Stimulated activated CD4-positive, alpha-beta T cell treated with anti-CD3 and anti-CD28 coated beads, Interleukin-1b, Interleukin-23, amount 100 ng/mL, for 1 hour (primary cell): ENCODE results near the gene ITCH.
"Not testable (repeated sequence)": the region's sequence is repeated elsewhere in the genome, so short reads cannot be mapped to it uniquely, and the experiment has no call there.

Experiments
- DNase-seq, 2 donors: peaks; one replicate each; pipeline ENCODE4 v3.0.0-alpha.2; 2020; ENCODE audit warnings: low read depth in 2 of 2

The ITCH gene

DNA sequence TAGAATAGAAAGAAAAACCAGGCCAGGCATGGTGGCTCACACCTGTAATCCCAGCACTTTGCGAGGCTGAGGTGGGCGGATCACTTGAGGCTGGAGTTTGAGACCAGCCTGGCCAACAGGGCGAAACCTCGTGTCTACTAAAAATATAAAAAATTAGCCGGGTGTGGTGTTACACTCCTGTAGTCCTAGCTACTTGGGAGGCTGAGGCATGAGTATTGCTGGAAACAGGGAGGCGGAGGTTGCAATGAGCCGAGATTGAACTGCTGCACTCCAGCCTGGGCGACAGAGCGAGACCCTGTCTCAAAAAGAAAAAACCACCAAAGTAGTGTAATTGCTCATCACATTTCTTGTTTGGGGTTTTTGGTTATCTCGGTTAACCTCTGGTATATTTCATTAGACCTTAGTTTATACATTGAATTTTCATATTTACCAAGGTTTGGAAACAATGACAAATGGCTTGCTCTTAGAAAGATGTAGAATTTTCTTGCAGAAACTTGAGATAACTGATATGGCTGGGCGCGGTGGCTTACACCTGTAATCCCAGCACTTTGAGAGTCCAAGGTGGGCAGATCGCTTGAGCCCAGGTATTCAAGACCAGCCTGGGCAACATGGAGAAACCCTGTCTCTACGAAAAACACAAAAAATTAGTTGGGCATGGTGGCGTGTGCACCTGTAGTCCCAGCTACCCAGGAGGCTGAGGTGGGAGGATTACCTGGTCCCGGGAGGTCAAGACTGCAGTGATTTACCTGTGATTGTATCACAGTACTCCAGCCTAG lies 14.2 kb downstream of the ITCH start:
- no peak for DNase-seq

DNA sequence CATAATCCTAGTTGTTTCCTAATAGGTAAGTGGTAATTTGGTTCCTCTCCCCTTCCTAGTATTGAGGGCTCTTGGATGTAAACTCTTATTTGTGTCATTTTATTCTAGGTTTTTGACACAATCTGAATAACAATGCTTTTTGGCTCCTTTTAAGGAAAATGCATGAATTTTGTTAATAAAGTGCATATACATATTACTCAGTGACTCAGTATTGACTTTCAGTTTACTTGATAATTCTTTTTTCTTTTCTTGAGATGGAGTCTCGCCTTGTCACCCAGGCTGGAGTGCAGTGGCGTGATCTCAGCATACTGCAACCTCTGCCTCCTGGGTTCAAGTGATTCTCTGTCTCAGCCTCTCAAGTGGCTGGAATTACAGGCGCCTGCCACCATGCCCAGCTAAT lies 19.1 kb downstream of the ITCH start:
- DNase-seq, result no peak

DNA sequence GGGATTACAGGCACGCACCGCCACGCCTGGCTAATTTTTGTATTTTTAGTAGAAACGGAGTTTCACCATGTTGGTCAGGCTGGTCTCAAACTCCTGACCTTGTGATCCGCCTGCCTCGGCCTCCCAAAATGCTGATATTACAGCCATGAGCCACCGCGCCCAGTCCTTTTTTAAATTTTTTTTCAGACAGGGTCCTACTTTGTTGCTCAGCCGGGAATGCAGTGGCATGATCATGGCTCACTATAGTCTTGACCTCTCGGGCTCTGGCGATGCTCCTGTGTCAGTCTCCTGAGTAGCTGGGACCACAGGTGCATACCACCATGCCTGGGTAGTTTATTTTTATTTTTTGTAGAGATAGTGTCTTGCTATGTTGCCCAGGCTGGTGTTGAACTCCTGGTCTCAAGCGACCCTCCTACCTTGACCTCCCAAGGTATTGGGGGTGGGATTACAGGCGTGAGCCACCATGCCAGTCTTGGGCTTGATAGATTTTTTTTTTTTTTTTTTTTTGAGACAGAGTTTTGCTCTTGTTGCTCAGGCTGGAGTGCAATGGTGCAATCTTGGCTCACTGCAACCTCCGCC lies 19.9 kb downstream of the ITCH start:
- DNase-seq, result not testable (repeated sequence)

DNA sequence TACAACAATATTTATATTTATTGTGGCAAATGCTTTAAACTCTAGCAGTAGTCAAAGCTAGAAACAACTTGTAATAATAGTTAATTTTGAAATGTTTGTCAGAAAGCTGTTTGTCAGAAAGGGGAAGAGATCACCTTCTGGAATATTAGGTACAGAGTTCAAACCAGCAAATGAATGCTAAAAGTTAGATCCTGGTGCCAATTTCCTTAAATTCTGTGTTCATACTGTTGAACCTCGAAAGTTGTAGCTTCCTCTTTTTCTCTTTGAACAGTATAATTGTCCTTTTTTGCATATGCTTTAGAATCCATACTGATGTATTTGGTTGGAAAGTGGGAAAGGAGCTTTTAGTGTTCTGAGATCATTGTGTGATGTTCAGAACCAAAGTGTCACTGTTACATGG lies 22.4 kb downstream of the ITCH start:
- no peak for DNase-seq

DNA sequence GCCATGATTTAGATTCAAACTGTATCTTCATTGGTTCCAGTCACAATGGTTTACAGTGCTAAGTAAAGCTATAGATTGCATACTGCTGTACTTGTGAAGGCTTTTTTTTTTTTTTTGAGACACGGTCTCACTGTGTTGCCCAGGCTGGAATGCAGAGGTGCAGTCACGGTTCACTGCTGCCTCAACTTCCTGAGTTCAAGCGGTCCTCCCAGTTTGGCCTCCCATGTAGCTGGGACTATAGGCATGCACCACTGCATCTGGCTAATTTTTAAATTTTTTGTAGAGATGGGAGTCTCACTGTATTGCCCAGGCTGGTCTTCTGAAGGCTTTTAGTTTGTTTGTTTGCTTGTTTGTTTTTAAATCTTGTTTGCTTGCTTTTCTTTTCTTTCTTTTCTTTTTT lies 24.9 kb downstream of the ITCH start:
- DNase-seq, result no peak

DNA sequence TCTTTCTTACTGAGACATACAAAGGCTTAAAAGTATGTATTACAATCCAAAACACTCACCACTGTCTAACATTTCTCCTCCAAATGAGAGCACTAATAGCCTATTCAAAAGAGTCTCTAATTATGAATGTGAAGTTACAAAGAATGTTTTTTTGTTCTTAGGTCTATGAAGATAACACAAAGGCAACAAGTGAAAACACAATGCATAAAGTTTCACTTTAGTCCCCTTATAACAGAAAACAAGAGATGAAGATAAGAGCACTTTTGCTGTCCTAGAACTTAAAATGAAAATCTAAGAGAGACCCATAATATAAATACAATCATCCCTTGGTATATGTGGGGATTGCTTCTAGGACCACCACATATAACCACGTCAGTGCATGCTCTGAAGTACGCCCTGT lies 25.6 kb downstream of the ITCH start:
- DNase-seq, result no peak

DNA sequence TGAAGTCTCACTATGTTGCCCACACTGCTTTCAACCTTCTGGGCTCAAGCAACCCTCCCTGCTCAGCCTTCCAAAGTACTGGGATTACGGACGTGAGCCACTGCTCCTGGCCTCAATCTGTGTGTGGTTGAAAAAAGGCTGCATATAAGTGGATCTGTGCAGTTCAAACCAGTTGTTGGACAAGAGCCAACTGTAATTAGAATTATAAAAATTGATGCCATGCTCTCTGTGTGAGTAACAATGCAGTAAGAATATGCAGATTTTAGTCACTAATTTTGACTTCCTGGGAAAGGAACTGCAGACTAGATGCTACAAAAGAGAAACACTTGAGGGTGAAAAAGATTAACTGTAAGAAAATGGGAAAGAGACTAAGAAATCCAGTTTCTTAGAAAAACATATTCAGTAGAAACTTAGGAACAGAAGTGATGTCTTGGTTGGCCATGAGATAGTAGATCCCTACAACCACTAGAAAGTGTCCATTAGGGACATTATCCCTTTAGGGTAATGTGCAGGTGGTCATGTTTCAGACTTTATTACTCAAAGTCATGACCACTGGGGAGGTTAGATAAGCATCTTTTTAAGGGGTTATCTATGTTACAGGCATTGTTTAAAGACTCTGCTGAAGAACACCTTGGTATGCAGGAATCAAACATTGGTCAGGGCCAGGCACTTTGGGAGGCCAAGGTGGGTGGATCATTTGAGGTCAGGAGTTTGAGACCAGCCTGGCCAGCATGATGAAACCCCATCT lies 26.3 kb downstream of the ITCH start:
- DNase-seq, result no peak

DNA sequence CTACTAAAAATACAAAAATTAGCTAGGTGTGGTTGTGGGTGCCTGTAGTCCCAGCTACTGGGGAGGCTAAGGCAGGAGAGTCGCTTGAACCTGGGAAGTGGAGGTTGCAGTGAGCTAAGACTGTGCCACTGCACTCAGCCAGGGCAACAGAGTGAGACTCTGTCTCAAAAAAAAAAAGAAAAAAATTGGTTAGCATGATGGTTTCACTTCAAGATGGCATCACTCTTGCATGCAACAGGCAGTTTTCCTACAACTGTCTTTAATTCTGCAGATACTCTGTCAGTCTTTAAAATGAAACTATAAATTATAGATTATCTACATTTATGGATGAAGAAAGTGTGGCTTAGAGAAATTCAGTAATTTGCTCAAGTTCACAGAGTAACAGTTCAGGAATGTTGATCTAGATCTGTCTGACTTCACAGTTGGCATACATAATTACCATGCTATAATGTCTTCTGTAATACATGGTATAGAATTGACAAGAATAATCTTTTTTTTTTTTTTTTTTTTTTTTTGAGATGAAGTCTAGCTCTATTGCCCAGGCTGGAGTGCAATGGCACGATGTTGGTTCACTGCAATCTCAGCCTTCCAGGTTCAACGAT lies 27.0 kb downstream of the ITCH start:
- no peak for DNase-seq

DNA sequence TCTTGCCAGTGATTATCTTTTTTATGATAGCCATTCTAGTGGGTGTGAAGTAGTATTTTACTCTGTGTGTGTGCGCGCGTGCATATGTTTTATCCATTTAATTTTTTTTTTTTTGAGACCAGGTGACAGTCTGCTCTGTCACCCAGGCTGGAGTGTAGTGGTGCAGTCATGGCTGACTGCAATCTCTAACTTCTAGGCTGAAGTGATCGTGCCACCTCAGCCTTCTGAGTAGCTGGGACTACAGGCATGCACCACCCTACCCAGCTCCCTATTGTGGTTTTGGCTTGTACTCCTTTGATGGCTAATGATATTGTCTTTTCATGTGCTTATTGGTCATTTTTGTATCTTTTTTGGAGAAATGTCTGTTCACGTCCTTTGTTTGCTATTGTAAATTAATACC lies 33.3 kb downstream of the ITCH start:
- no peak for DNase-seq

DNA sequence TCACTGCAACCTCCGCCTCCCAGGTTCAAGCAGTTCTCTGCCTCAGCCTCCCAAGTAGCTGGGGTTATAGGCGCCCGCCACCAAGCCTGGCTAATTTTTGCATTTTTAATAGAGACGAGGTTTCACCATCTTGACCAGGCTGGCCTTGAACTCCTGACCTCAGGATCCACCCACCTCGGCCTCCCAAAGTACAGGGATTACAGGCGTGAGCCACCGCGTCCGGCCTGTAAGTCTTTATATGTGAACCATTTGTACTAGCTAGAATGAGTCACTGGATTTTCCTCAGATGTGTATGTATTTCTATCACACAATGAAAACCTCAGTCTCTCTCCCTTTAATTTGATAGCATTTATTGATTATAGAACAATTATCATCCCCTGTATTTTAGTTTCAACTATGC lies 34.0 kb downstream of the ITCH start:
- DNase-seq, result no peak

DNA sequence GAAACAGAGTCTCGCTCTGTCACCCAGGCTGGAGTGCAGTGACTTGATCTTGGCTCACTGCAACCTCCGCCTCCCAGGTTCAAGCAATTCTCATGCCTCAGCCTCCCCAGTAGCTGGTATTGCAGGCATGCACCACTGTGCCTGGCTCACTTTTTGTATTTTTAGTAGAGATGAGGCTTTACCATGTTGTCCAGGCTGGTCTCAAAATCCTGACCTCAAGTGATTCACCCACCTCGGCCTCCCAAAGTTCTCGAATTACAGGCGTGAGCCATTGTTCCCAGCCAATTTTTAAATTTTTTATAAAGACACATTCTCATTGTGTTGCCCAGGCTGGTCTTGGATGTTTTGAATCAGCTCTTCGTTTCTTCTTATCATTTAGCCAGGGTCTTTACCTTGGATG lies 37.7 kb downstream of the ITCH start:
- DNase-seq, result not testable (repeated sequence)

DNA sequence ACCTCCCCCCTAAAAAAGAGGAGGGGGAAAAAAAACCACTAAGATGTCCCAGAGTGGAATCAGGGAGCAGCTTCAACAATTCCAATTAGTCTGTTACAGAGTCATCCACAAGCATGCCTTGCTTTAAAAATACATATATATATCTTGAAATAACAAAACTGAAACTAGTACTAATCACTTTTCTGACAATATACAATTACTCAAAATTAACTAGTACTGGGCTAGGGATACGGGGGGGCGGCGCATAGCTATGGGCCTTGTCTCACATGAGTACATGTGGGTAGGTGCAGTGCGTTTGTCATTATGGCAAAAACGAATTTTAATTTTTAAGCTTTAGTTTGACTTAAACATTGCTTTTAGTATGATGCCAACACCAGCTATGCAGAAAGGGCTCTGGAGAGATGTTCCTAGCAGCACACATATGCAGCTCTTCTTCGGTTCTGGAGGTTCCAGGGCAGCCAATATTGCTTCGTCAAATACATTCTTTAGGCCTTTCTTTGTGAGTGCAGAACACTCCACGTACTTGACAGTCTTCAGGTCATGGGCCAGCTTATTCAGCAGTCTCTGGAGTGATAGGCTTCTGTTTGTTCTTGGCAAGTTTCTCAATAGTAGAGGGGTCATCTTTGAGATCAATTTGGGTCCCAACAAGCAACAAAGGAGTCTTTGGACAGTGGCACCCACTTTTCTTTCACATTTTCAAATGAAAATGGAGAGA lies 38.8 kb downstream of the ITCH start:
- no peak for DNase-seq

DNA sequence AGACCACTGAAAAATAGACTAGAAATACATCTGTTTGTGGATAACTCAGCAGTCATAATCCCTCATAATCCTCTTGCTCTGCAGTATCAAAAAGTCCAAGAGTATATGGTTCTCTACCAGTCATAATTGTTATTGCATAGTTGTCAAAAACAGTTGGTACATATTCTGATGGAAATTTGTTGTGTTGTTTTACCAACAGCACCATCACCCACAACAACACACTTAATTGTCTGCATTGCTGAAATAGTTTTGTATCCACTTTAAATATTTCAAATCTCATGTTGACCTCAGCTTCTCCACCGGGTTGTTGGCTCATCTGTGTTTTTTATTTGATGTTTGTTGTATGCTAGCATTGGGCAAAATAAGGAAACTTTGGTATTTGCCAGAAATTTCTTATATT lies 39.4 kb downstream of the ITCH start:
- no peak for DNase-seq

DNA sequence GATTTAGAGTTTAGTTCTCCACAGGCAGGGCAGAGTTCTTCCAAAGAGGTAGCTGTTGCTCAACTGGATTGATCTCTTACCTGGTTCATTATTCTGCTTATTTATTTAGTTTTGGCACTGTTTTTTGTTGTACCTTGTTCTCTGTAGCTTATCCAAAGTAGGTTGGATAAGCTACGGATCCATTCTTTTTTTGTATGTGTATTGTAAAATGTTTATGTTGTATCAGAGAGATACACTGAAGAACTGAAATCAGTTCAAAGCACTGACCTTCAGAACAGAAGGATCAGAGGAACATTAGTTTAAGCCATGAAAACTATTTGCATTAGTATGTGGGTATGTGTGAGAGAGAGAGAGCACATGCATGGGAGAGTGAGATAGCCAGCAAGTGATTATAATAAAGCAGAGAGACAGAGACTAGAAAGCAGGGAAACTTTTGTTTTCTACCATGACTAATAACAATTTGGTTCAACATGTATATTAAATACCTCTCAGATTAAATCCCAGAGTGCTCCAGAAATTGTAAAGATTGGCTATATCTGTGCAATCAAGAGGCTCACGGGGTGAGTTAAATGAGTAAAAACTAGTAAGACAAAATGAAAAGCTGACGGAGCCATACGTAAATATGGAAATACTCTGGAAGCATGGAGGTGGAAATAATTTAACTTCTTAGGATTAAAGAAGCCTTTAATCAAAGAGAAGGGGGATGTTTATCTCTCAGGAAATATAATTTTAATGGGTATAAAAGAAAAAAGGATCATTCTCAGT lies 40.2 kb downstream of the ITCH start:
- DNase-seq, result no peak

DNA sequence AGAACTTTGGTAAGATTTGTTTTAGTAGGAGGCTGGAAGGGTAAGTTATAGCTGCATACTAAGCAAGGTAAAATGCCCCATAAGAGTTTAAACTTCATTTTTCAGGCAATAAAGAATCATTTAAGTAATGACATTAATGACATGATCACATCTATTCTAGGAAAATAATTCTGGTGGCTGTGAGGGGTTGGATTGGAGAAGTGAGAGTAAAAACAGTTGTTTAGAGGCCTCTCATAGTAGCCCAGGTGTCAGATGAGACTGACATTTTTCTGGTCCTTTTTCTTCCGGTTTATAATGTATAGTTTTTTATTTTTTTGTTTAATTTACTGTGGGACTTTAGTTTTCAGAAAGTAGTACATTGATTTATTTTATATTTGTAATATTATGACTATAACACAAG lies 40.8 kb downstream of the ITCH start:
- DNase-seq, result no peak

DNA sequence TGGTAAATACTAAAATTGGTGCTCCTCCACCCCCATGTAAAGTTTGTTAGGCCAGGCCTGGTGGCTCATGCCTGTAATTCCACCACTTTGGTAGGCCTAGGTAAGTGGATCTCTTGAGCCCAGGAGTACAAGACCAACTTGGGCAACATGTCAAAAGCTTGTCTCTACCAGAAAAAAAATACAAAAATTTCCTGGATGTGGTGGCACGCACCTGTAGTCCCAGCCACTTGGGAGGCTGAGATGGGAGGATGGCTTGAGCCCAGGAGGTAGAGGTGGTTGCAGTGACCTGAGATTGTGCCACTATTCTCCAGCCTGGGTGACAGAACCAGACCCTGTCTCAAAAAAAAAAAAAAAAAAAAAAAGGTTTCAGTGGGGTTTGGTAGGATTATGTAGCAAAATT lies 41.7 kb downstream of the ITCH start:
- DNase-seq, result no peak

DNA sequence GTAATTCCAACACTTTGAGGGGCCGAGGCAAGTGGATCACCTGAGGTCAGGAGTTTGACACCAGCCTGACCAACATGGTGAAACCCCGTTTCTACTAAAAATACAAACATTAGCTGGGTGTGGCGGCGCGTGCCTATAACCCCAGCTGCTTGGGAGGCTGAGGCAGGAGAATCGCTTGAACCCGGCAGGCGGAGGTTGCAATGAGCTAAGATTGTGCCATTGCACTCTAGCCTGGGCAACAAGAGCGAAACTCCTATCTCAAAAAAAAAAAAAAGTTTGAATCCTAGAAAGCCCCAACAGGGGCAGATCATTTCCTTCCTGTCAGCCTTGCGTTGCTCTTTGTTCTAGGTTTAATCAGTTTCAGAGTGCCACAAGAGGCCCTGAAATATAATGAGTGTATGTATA lies 42.2 kb downstream of the ITCH start:
- not testable (repeated sequence) for DNase-seq

DNA sequence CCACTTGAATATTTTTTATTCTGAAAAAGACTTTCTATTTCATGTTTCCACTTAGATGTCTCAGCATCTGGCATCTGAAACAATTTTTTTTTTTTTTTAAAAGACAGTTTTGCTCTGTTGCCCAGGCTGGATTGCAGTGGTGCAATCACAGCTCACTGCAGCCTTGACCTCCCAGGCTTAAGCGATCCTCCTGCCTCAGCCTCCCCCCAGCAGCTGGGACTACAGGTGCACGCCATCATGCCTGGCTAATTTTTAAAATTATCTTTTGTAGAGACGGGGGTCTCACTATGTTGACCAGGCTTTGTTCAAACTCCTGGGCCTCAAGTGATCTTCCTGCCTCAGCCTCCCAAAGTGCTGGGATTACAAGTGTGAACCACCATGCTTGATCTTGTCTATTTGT lies 42.9 kb downstream of the ITCH start:
- DNase-seq, result not testable (repeated sequence)

DNA sequence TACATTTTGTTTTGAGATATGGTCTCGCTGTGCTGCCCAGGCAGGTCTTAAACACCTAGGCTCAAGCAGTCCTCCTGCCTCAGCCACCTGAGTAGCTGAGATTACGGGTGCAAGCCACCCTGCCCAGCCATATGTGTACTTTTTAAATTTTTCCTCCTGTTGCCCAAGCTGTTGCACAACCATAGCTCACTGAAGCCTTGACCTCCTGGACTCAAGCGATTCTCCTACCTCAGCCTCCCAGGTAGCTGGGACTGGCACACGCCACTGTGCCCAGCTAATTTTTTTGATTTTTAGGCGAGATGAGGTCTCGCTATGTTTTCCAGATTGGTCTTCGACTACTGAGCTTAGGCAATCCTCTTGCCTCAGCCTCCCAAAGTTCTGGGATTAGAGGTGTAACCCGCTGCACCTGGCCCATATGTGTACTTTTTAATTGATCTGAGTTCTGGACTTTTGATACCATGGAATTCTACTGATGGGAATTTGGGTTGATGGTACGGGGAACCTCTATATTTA lies 44.9 kb downstream of the ITCH start:
- DNase-seq, result no peak

DNA sequence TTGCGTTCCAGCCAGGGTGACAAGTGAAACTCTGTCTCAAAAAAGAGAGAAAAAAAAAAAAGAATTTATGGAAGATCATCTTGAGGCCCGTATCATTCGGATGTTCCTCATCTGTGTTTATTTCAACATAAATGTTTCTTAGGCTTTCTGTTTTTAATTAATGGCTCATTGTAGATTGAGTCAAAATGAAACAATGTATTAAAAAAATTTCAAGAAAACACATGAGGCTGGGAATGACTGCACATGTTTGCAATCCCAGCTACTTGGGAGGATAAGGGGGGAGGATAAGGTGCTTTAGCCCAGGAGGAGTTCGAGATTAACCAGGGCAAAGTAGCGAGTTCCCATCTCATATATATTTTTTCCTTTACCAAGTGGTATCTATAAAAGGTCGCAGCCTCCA lies 47.3 kb downstream of the ITCH start:
- no peak for DNase-seq

DNA sequence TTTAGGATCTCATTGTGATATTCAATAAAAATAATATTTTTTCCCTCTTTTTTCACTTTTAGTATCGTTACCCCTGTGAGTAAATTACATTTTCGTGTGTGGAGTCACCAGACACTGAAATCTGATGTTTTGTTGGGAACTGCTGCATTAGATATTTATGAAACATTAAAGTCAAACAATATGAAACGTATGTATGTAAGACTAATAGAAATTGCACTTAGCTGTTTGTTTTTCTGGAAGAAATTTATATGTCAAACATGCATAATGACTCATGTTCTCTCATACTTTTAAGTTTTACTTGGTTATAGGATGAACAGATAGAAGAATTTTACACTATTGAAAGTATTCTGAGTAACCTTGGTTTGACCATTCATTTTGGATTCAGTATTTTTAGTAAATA lies 49.4 kb downstream of the ITCH start:
- DNase-seq, result no peak
